Pericardium fibroblast (primary cell): ENCODE data around the gene CYP2E1. TPM values are rescaled to one million over a fixed set of nuclear protein-coding genes. Genes with fewer than 3 reads are reported as not detected.

Source experiments
- total RNA-seq: library from RNA; depleted of rRNA; stranded (reverse); fragments of >200 nt; gene quantifications from 2 replicates; pipeline ENCODE4 v1.2.3, GENCODE V29; 2015

CYP2E1 gene
- under 0.01 TPM in 1 of 2 replicates, not detected in the other for total RNA-seq

DNA sequence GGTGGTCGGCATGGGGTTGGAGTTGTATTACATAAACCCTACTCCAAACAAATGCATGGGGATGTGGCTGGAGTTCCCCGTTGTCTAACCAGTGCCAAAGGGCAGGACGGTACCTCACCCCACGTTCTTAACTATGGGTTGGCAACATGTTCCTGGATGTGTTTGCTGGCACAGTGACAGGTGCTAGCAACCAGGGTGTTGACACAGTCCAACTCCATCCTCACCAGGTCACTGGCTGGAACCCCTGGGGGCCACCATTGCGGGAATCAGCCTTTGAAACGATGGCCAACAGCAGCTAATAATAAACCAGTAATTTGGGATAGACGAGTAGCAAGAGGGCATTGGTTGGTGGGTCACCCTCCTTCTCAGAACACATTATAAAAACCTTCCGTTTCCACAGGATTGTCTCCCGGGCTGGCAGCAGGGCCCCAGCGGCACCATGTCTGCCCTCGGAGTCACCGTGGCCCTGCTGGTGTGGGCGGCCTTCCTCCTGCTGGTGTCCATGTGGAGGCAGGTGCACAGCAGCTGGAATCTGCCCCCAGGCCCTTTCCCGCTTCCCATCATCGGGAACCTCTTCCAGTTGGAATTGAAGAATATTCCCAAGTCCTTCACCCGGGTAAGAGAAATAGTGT is at the start of gene CYP2E1:
Gene CYP2E1, plus strand, starts transcription at position 407 of the 632 bp plus-strand sequence. Its CDS starts 33 bp downstream, at position 440.

GRCh38 chr10:133565441-133566294 is 38.5 kb downstream of the CYP2E1 start, which contains the start of gene SYCE1:
SYCE1 (minus strand) TSS chr10:133565583; CDS start chr10:133565529, 54 bp downstream.

Other genes starting within 250 kb of the CYP2E1 start
- gene TUBGCP2, start 218.5 kb upstream of the CYP2E1 start, total RNA-seq: 33.9 and 37.6 TPM in 2 replicates
- 16.9 and 32.8 TPM in 2 replicates for gene ZNF511, start 218.4 kb upstream of the CYP2E1 start, total RNA-seq
- gene CALY, start 190.5 kb upstream of the CYP2E1 start, total RNA-seq: not detected in 2 replicates
- not detected in 2 replicates for gene PRAP1, start 180.0 kb upstream of the CYP2E1 start, total RNA-seq
- 12.6 and 25.7 TPM in 2 replicates for gene FUOM, start 169.3 kb upstream of the CYP2E1 start, total RNA-seq
- 74.5 and 102 TPM in 2 replicates for gene ECHS1, start 154.0 kb upstream of the CYP2E1 start, total RNA-seq
- gene PAOX, start 148.1 kb upstream of the CYP2E1 start, total RNA-seq: 4.8 and 5.4 TPM in 2 replicates
- 15.1 and 33.7 TPM in 2 replicates for gene MTG1, start 133.2 kb upstream of the CYP2E1 start, total RNA-seq
- 0.77 and 2.1 TPM in 2 replicates for gene SPRN, start 102.7 kb upstream of the CYP2E1 start, total RNA-seq
- gene SCART1, start 73.4 kb upstream of the CYP2E1 start, total RNA-seq: 0.93 and 2.1 TPM in 2 replicates
- 1.5 TPM in 1 of 2 replicates, not detected in the other for gene SYCE1, start 38.2 kb downstream of the CYP2E1 start, total RNA-seq
- not detected in 2 replicates for gene FRG2B, start 99.4 kb downstream of the CYP2E1 start, total RNA-seq